GM21526 (cell line): Measurements from ENCODE around the gene ASB2.

ENCODE experiments used
- ATAC-seq: cut with Tn5 transposase; IDR thresholded peaks from one replicate; pipeline ENCODE4 v1.9.1; 2021; ENCODE audit warnings: moderate library complexity; ENCODE audit not compliant: unreplicated experiment, low FRiP score

Gene ASB2

DNA sequence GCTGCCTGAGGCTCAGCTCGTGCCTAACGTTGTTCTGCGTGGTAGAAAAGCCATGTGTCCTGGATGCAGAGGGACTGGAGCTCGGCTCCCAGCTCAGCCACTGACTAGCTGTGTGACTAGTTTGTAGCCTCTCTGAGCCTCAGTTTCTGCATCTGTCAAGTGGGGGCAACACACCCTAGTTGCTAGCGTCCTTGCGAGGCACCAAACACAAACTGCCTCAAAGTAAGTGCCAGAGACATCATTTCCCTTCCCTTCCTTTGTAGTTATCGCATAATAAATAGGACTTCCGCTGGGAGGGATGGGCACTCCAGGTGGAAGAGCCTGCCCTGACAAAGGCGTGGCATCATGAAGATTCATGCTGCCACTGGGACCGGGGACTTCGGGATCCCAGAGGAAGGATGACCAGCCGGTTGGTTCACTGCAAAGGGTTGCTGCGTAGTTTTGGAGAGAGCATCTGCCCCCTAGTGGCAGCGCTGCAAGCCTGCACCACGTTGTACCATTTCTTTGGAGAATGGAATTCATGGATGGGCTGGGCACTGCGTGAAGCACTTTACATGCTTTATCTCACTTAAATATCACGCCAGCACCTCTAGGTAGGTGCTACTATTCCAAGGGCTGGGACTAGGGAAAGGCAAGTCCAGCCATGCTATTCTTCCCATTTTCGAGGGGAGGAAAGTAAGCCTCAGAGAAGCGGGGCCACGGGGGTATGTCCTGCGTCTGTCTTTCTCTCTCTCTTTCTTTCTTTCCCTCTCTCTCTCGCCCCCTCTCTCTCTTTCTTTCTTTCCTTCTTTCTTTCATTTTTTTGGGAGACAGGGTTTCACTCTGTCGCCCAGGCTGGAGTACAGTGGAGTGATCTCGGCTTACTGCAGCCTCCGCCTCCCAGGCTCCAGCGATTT lies 25.4 kb upstream of the ASB2 start:
- ATAC-seq = peak; percentile 59

DNA sequence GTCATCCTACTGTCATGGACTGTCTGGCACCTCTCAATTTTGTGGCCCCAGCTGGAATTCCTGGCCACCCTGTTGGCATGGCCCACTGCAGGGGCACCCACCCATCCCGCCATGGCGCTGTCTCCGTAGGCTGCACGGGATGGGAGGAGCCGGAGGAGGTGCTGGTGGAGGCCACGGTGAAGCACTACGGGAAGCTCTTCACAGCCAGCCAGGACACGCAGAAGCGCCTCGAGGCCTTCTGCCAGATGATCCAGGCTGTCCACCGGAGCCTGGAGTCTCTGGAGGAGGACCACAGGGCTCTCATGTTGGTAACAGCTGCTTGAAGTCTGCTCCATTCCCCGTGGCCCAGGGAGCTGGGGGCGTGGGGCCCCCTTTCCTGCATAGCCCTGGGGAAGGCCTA lies 24.6 kb upstream of the ASB2 start:
- ATAC-seq = no peak

DNA sequence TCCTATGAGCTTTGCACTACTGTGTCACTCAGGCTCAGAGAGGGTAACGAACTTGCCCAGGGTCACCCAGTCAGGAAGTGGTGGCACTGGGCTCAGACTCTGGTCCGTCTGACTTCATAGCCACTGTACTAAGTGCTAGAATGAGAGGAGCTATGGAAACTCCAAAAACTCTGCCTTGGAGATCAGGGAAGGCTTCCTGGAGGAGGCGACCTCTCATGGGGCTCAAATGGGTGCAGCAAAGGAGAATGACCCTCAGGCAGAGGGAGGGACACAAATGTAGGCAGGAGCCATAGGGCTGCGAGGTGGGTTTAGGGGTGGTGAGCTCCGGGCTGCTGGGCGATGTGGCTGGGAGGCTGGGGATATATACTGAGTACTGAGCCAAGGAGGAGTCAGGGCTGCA lies 23.9 kb upstream of the ASB2 start:
- no peak for ATAC-seq

DNA sequence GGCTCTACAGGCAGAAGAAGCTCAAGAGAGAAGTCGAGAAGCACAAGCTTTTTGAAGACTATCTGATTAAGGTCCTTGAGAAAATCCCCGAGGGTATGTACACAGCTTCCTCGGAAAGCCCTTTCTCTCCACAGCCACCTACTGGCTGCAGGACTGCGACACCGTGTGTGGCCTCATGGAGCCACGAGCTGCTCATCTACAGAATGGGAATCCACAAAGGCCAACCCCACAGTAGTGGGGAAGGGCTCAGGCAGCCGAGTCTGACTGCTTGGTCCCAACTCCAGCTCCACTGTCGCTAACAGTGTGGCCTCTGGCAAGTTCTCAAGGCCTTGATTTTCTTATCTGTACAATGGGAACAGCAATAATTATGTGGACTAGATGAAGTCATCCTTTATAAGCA lies 23.2 kb upstream of the ASB2 start:
- ATAC-seq = no peak

DNA sequence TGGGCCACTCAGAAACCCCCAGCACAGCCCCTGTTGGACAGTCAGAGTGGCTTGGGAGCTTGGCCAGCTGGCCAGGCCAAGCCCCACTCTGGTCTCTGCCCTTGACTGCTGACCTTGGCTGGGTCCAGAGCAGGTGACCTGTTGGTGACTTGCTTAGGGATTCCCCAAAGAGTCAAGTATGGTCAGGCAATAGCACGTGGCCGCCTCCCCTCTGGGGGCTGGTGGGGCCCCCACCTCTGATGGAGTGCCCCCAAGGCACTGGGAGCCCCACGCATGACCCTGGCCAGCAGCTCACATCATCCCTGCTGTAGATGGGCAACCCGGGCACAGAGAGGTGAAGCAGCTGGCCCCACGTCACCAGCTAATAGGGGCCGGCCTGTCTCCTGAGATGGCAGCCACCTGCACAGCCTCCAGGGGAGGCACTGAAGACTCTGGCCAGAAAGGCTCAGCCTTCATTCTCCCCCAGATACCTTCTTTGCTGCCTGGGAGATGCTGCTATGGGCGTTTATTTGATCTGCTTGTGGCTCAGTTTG lies 22.6 kb upstream of the ASB2 start:
- no peak for ATAC-seq

DNA sequence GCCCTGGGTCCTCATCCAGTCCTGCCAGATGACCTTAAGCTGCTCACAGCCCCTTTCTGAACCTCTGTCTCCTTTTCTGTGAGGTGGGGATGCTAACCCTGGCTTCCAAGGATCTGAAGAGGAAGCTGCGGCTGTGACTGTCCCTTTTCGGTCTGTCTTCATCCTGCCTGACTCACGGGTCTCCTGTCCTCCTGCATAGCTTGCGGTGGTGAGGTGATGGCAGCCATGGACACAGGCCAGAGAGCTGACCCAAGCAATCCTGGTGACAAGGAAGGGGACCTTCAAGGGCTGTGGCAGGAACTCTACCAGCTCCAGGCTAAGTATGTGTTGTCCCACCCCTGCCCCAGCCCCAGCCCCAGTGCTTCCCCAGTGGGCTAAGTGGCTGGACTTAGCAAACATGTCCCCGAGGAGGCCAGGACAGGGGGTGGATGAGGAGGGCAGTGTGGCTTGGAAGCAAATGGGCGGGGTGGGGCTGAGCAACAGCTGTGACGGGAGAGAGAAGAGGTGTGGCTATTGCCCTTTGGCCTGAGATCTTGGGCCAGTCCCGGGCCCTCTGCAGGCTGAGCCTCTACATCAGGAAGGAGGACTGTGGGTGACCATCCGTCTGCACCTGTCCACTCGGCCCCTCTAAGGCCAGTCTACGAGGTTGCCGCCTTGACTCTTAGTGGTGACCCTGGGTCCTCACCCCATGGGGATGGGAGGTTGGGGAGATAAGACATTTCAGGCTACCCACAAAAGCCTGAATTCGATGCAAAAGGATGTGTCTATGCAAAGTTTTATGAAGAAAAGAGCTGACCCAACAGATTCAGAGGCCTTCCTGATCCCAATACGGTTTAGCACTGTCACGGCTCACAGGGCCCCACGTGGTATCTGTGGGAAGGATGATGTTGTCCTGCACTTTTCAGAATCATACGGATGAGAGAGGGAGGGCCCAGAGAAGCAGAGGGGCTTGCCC lies 21.8 kb upstream of the ASB2 start:
- no peak for ATAC-seq

DNA sequence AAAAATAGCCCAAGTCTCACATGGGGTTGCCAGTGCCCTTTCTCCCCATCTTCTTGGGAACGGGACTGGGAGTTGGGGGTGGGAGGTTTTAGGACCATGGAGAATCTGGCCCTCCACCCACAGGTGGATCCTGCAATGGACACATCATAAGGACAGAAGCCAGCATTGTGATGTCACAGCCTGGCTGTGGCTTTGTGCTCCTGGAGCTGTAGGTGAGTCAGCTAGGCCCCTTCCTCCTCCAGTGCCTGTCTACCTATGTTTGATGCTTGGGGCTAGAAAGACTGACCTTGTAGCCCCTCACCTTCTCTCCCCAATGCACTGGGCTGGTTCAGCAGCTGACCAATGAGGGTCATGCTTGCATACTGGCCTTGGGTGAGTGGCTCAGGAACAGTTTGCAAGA lies 20.7 kb upstream of the ASB2 start, which contains the start of gene CCDC197:
CCDC197 (plus strand) TSS at position 220 of the 400 bp plus-strand sequence. CDS start 831 bp downstream, outside the sequence.
- no peak for ATAC-seq

DNA sequence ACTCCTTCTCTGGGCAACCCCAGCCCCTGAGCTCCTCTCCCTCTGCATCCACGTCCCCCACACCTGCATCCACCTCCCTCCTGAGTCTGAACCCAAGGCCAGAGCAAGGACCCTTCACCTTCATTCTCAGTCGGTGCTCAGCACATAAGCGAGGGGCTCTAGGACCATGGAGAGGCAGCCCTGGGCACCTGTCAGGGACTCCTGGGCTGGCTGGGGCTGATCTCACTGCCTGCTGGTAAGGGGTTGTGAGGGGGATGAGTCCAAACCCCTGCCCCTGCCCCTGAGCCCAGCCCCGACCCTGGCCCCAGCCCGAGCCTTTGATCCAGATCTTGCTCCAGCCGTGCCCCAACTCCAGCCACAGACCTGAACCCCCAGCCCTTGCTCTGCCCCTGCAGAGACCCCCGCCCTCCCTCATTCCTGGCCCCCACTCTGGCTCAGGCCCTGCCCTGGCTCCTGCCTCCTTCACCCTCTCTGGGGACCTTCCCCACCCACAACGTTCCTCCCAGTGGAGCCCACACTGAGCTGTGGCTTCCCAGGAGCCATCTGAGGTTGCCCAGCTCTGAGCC lies 19.8 kb upstream of the ASB2 start:
- no peak for ATAC-seq

DNA sequence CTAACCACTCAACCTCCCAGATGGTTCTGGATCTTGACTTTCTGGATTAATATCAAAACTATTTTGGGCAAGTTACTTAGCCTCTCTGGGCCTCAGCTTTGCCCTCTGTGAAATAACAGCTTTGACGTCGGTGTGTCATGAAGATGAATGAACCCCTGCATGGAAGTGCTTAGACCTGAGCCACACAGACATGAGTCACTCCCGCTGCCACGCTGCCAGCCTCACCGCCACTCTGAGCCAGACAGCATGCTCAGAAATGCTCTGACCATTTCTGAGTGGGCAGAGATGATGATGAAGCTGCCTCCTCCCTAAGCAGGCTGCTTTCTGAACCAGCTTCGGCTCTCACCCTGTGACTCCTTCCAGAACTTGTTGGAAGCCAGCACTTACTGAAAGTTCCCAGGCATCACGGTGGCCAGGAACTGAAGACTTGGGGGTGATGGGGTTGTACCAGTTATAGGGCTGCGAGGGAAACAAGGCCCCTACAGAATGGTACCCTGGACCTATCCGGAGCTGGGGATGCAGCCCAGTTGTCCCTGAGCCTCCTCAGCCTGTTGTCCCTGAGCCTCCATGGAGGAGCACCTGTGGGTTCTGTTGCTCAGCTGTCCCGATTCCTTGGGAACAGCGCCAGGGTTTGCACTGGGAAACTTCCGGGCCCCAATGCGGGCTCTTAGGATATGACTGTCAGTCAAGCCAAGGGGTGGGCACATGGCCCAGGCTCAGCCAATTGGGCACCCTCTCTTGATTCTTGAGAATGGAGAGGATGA lies 18.7 kb upstream of the ASB2 start:
- ATAC-seq = no peak

DNA sequence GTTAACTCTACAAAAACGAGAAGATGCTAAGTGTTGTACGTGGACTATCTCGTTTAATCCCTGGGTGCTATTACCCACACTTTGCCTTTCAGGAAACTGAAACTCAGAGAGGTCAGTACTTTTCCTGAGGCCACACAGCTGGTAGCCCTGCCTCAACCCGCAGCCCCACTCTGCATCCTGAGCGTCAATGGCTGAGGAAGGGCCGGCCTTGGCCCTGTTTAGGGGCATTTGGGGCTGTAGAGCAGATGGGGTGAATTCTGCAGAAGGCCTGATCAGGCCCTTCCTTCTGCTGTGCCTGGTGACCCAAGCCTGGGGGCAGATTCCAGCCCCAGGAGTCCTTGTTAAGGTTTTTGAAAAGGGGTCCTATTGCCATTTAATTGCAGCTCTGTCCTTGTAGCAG lies 17.0 kb upstream of the ASB2 start:
- no peak for ATAC-seq

DNA sequence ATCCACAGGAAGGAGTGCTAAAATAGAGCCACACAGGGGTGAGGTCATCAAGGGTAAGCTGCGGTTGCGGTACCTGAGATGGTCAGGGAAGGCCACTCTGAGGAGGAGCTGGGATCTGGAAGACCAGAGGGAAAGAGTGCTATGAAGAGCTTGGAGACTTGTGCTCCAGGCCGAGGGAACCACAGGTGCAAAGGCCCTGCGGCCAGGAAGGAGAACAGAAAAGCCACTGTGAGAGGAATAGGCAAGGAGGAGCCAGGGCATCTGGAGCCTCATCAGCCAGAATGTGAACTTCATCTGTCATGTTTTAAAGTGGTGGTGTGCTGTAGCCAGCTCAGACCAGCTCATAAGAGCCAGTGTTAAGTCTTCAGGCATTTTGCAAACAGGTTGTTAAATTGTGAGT lies 15.3 kb upstream of the ASB2 start:
- ATAC-seq = no peak

DNA sequence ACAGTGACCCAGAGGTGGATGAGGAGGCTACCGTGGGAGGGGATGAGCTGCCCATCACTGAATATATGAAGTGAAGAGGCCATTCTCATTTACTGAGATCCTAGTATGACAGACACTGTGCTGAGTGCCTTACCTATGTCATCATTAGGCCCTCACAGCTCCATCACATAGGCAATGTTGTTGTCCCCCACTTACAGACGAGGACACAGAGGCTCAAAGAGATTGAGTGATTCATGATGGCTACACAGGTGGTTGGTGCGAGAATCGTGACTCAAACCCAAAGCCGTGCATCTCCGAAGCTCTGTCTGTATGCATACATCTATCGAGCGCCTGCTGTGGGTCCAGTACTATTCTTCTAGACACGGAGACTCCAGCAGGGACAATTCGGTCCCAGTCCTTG lies 14.8 kb upstream of the ASB2 start:
- no peak for ATAC-seq

DNA sequence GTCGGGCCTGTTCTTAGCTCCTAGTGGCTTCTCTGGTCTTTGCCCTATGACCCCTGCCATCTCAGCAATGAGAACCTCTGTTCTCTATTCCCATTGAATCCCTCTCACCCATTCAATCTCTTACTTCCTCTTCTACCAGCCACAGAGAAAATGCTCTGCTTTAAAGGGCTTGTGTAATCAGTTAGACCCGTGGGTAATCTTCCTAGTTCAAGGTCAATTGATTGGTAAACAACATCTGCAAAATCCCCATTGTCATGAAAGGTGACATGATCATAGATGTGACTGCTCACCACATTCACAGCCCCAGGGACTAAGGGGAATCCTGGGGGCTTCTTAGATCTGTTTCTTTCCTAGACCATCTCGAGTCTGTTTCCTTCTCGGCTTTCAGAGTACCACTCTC lies 13.6 kb upstream of the ASB2 start:
- no peak for ATAC-seq

DNA sequence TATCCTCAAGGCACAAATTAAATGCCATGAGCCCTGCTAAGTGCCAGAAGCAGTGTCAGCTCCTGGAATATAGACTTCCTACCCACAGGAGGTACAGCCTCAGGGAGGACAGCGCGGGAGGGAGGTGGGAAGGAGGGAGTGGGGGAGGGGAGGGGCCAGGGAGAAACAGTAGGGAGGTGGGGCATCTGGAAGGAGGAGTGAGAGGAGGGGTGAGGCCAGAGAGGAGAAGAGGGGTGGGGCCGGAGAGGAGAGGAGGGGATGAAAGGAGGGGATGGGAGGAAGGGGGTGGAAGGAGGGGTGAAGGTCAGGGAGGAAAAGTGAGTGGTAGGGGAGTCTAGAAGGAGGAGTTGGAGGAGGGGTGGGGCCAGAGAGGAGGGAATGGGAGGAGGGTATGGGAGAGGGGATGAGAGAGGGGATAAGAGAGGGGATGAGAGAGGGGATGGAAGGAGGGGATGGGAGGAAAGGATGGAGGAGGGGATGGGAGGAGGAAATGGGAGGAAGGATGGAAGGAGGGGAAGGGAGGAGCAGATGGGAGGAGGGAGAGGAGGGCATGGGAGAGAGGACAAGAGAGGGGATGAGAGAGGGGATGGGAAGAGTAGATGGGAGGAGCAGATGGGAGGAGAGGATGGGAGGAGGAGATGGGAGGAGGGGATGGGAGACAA lies 11.6 kb upstream of the ASB2 start:
- no peak for ATAC-seq

DNA sequence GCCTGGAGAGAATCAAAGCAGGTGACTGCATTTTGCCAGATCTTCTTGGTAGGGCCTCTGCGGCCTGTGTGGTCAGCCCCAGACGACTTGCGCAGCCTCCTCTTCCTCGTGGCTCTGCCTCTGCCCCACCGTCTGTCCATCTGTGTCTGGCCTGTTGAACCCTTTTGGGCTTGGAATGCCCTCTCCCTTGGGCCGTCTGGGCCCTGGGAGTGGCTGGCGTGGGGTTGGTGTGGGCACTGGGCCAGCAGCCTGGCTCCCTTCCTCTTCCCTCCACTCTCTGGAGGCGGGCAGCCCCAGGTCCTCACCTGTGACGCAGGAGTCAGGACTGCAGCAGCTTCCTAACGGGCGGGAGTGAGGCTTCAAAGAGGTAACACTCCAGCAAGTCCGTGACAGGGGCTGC lies 11.0 kb upstream of the ASB2 start:
- no peak for ATAC-seq

DNA sequence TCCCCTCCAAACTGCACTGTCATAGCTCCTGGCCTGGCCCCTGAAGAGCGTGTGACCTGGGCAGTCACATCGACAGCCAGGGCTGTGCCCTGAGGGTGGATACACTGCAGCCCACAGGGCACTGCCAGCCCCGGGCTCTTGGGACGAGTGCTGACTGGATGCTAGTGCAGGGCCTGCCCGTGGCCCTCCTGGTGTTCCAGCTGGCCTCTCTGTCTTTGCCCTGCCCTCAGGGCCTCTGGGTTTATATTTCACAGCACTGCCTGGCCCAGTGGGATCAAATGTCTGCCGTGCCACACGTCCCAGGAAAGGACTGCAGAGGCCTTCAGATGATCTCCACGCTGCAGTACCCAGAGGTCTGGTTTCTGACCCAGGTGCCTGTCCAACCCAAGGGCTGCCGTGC lies 10.6 kb upstream of the ASB2 start:
- ATAC-seq = no peak

DNA sequence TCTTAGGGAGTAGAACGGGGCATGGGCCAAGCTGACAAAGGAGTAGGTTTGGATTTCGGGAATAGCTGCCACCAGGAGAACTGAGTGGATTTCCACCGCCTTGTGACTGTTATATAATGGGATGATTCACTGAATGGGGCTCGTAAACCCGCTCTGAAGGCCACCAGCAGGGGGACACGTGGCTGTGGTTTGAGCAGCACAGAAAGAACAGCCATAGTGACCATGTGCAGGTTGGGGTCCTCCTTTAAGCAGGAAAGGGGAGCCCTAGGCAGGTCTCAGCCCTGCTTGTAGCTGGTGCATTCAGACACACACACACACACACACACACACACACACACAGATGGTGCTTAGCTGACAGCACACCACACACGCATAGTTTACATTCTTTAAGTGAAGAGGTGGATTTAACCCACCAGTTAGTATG lies 8.6 kb upstream of the ASB2 start:
- ATAC-seq = no peak

DNA sequence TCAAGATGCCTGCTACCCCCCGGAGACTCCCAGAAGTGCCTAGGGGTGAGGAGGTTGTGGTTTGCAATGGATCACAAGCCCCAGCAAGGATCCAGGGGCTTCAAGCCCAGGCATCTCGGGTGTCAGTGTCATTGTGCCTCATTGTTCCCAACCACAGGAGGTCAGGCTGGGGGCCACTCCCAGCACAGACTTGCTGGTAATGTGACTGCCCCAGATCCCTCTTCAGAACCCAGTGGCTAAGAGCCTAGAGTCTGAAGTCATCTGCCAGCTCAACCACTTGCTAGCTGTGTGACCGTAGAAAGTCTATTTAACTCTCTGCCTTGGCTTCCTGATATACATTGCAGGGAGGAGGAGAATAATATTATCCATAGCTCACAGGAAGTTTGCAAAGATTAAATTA lies 7.7 kb upstream of the ASB2 start:
- ATAC-seq = no peak

DNA sequence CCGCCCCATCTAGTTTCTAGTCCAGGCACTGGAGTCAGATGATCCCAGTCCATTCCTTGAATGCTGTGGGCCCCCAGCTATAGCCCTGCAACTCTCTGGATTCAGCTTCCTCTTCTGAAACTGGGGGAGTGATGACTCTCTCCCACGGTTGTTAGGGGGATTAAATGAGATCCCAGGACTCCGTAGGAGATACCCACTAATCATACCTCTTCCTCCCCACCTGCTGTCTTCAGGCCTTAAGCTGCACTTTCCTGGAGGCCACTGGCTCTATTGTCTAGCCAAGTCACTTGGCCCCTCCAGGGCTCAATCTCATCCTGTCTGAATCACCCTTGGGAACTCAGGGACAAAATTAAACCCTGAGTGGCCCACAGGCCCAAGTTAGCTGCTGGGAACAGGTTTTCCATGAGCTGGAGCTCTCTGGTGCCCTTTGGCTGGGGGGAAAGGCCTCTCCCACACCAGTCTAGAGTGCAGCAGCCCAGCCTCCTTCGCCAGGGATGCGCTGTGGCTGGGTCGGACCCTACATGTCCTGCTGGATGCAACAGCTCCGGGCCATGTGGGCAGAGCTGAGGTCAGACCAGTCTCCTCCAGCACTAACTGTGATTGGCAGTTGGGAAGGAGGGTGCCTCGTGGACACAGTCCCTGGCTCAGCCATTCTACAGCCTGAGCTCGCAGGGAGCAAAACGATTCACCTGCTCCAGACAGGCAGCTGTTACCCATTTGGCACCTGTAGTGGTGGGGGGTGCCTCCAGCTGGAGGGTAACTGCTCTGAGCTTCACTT lies 6.0 kb upstream of the ASB2 start:
- no peak for ATAC-seq
